ENCODE measurements around the gene CDIP1. TPM values are rescaled to one million over a fixed set of nuclear protein-coding genes. Genes with fewer than 3 reads are reported as not detected.

CDIP1 gene
- total and polyA plus RNA-seq, 10 of the 15 experiments (the other 5 are each of a cell fraction or from before 2014, with no cell fraction given), result 6.1 to 32.4 (median 13.6) TPM

- TF ChIP-seq CUX1 (IDR thresholded peaks at IDR 0.05; ENCODE audit: insufficient replicate concordance, low read depth, low read length) (no peak), NR2C1 (IDR thresholded peaks at IDR 0.05) (no peak), ZNF384 (IDR thresholded peaks at IDR 0.05; ENCODE audit: borderline replicate concordance, low read depth, low read length) (peak; percentile 33; the same call in 1 of the 2 replicates), PML (IDR thresholded peaks at IDR 0.05; ENCODE audit: low read length) (no peak), IKZF2 (IDR thresholded peaks at IDR 0.05) (peak in 1 of 2 experiments; percentile 41; a peak in 2 of 4 replicates), PBX3 (IDR thresholded peaks at IDR 0.05; ENCODE audit: insufficient replicate concordance, low read depth, low read length) (no peak), IKZF1 (conservative IDR thresholded peaks at IDR 0.05) (peak; percentile 44; the same call in 1 of the 2 replicates), RAD21 (IDR thresholded peaks at IDR 0.05; ENCODE audit: insufficient read depth, low read depth, low read length) (no peak), BCLAF1 (IDR thresholded peaks at IDR 0.05) (no peak), RELB (IDR thresholded peaks at IDR 0.05; ENCODE audit: low read depth) (0 out of 2 replicates have a peak, but pooled peaks have one; percentile 18), ZNF274 (IDR thresholded peaks at IDR 0.05; ENCODE audit: insufficient read depth, insufficient read length) (no peak), REST (IDR thresholded peaks at IDR 0.05; ENCODE audit: low read depth, low read length) (no peak)
Measured at GRCh38 chr16:4529085-4530060, 9.2 kb downstream of the CDIP1 start (continued).

Measured in GM12878 (cell line).